Right ventricle myocardium inferior (tissue), 1 donor: Measurements from ENCODE around the gene MTREX. TPM values are rescaled to one million over a fixed set of nuclear protein-coding genes. Genes with fewer than 3 reads are reported as not detected.

Experiments used
- ATAC-seq: fragments of 200-7000 bp; cut with Tn5 transposase; one replicate; pipeline ENCODE4 v1.9.1; 2020; ENCODE audit warnings: mild to moderate bottlenecking, moderate library complexity
- DNase-seq: peaks from one replicate; pipeline ENCODE4 v3.0.0; 2021; ENCODE audit errors: missing footprints
- intact Hi-C: fragments of 100-400 bp; cut with DNase I; formaldehyde crosslinking; loops from one replicate; pipeline ENCODE4 v1.11.0; 2022
- total RNA-seq: library from RNA; stranded (reverse); fragmentation: NEBNext Ultra II Directional; extraction: Animal tissue kit (Norgen Biotek cat#: 25700); gene quantifications from one replicate; pipeline ENCODE4 v1.2.1, GENCODE V29; 2021
- donor health status: DM: no; HTN: yes; CAD: no; lungs with severe emphysema.

The MTREX gene
- total RNA-seq, 1 donor from 2014 or later = 61.4 TPM

DNA sequence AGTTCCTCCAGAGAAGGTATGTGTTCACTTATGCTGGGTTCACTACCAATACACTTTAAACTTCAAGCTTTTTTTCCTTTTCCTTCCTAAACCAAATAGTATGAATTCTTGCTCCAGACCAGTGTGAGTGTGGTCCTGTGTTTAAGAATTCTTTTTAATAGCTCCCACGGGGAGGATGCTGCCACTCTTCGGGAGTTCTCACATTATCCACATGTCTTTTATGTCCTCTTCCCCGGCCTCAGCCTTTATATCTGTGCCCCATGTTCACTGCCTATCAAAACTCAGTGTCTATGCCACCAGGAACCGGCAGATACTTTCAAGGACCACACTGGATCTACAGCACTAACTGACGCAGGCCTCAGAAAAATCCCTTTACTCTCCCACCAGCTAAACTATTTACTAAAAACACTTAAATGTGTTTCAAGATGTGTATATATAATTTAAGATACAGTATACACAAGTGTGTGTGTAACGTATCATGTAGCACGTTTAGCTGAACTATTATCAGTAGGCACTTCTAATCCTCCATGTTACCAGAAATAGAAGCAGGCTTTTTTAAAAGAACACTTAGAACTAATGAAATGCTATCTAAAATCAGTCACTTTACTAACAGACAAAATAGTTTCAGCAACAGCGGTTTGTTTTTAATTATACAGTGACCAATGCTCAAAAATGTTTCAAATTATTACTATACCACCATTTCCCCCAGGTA is 139.0 kb downstream of the MTREX start:
- intact Hi-C loops = no loop called here
- no peak for DNase-seq
- peak; percentile 52 for ATAC-seq

DNA sequence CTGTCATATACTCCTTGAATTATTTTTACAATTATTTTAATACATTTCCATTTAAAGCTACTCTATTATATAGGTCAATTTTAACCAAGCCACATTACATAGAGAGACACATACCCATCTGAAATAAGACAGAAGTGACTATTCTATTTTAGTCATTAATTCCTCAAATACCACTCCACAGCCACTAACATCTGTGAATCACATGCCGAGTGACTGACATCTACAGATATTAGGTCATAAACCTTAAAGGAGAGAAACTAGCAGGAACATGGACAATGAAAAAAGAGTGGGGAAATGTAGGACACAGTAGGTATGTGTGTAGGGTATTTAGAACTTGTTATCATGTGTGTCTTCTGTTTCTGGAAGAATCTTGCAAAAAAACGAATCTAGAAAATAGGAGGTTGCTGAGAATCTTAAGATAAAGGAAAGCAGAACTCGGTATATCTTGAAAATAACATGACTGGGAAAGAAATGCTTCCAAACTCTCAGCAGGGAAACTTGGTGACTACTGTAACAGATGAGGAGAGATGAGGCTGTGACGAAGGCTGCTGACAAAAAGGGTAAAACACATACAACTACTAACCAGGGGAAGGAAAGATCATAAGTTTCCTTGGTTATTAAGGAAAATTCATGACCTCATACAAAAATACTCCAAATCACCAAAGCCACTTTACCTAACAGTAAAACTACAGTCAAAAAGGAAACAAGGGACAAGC is 142.4 kb downstream of the MTREX start:
- intact Hi-C loops = no loop called here
- ATAC-seq = no peak
- DNase-seq = no peak

DNA sequence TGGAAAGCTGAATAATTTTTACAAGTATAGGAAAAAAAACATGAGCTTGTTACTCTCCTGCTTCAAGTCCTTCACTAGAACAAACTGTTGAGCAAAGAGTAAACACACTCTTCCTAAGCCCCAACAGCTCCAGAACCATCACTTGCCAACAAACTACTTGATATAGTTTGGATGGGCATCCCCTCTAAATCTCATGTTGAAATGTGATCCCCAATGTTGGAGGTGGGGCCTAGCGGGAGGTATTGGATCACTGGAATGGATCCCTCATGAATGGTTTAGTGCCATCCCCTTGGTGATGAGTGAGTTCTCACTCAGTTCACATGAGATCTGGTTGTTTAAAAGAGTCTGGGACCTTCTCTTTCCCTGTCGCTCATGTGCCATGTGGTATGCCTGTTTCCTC is 144.2 kb downstream of the MTREX start:
- ATAC-seq (no peak), DNase-seq (no peak)
- intact Hi-C loops = no loop called here

DNA sequence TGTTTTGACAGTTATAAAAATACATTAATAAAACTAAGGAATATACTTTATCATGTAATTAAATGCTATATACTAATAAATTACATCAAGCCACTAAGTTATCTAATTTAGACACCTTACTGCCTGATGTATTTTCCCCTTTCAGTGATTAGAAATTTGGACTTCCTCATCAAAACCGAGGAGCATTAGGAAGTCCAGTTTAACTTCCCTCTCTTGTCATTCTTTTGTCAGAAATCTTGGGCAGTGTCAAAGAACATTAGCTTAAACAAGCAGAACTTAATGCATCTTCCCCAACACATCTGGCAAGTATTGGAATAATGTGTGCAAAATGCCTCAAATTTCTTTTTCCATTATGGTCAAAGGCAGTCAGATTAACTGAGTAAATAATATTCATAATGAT is 145.4 kb downstream of the MTREX start:
- ATAC-seq = no peak
- no peak for DNase-seq
- intact Hi-C loops = no loop called here

DNA sequence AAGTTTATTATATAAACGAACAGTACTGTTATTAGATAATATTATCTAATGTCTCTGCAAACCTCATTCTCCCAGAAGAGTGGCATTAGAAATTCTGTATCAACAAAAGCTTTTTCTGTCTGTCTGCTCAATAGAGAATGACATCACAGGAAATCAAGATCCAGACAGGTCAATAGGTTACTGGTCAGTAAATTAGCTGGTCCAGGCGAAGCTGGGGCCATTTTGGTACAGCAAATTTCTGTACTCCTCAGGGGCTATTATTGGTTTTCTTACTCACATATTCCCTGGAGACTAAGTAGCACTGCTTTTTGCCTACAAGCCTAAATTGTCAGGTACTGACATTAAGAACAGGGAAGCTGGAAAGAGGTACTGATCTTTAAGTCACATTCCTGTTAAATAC is 146.5 kb downstream of the MTREX start:
- ATAC-seq (no peak), DNase-seq (no peak)
- intact Hi-C loops = no loop called here

DNA sequence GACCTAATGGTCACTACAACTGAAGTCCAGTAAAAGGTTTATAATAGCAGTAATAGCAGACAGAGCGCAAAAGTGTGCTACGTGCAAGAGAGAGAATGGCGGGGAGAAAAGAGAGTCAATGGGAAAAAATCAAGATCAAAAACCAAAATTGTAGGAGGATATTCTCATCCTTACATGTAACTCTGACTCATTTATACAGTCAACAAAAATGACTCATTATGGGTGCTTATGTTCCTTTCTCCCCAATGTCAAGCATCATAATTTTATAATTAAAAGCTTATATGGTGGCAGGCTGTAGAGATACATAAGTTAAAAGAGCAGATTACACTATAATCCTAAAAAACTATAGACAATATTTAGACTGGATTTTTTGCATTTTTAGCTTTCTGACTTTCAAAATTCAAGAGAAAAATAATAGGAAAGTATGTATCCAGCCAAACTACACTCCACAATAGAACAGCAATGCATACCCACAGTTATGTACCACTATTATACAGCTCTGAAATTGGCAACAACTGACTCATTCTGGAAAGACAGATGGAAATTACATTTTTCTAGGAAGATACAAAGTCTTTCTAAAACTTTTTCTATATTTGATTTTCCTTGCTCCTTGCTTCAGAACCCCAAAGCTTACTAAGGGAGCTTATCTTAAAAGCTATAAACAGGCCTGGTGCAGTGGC is 148.6 kb downstream of the MTREX start:
- no peak for ATAC-seq
- DNase-seq = no peak
- intact Hi-C loops = no loop called here

DNA sequence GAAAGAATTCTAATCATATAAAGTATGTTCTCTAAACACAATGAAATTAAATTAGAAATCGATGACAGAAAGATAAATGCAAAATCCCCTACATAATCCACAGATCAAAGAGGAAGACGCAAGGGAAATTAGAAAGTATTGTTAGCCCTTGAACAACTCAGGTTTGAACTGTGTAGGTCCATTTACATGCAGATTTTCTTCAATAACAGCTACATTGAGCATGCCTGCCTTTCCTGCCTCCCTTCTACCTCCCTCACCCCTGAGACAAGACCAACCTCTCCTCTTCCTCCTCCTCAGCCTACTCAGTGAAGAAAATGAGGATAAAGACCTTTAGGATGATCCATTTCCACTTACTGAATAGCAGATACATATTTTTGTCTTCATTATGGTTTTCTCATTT is 151.8 kb downstream of the MTREX start:
- intact Hi-C loops = no loop called here
- no peak for ATAC-seq
- DNase-seq = no peak

DNA sequence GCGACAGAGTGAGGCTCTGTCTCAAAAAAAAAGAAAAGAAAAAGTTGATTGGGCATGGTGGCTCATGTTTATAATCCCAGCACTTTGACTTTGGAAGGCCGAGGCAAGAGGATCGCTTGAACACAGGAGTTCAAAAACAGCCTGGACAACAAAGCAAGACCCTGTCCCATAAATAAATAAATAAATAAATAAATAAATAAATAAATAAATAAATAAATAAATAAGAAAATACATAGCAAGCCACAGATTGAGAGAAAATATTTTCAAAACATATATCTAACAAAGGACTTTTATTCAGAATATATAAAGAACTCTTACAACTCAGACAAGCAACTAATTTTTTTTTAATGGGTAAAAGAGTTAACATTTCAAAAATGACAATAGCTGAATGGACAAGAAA is 155.8 kb downstream of the MTREX start:
- intact Hi-C loops = no loop called here
- no peak for DNase-seq

DNA sequence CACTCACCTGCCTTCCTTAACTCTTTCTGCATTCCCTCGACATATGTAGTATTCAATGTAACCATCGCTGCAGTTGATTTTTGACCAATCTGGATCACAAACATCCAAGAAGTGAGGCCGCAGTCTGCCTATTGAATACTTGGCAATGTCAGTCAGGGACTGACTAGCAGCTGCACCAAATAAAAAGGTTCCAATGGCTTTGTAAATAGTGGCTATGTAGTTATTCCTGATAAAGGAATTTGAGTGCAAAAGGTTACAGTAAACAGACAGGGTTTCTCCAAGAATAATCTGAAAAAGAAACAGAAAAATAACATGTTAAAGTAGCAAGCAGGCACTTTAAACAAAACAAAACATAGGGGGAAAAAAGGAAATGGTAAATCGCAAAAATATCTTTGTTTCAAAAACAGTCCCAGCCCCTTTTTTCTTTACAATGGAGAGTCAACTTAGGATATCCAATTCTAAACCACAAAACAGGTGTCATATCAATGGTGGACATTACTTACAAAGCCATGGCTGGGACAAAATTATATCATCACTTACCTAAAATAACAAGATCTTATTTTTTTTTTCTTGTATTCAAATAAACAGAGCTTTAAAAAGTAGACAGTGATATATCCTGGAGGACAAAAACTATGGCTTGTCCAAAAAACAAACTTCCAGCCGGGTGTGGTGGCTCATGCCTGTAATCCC is 160.2 kb downstream of the MTREX start:
- no peak for DNase-seq
- intact Hi-C loops = no loop called here
- no peak for ATAC-seq

More for the DNA sequence above, 155.8 kb downstream of the MTREX start:
- no peak for ATAC-seq

DNA sequence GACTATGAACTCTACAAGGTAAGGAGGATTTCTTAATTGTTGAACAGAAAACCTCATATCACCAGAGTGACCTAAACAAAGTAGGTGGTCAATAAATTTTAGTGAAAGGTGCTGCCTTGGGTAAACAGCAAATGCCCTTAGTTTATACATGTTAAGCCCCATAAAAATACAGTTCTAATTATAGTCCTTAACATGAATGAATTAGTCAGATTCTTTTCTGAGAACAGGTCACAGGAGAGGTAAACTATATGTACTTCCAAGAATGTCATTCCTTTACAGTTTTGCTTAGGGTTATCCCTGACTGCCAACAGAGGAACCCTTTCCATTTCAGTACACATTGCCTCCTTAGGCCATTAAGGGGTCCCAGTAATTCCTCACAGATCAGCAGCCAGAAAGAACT is 162.1 kb downstream of the MTREX start:
- ATAC-seq = no peak
- intact Hi-C loops = no loop called here
- no peak for DNase-seq

DNA sequence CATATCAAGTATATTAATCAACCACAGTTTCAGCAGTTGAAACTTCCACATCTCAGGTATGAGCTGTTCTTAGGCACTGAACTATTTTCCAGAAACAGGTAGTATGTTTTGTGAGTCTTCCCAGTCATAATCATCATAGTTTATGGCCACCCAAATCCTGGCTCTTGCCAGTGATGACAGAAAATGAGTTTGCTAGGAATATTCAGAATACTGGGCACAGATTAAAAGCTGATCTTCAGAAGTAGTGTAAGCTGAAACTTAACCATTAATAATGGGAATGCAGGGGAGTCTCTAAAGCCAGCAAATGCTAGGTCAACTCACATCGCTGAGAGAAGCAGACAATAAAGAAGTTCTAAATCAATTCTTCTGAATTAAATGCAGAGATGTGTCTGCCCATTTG is 162.5 kb downstream of the MTREX start:
- DNase-seq (no peak), ATAC-seq (no peak)
- intact Hi-C loops = no loop called here

DNA sequence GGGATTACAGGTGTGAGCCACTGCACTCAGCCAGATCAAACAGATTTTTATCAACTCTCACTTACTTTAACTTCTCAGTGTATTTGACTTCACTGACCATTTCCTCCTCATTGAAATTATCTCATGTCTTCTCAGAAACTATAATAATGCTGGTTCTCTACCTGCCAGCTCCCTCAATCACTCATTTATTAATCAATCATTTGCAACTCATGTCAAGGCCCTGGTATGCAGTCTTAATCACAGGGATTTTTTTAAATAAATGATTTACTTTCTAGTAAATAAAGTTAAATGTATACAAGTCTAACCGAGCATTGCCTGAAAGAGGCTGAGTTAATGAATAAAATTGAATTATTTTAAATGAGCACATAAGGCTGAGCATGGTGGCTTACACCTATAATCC is 163.7 kb downstream of the MTREX start:
- no peak for ATAC-seq
- intact Hi-C loops = no loop called here
- no peak for DNase-seq

DNA sequence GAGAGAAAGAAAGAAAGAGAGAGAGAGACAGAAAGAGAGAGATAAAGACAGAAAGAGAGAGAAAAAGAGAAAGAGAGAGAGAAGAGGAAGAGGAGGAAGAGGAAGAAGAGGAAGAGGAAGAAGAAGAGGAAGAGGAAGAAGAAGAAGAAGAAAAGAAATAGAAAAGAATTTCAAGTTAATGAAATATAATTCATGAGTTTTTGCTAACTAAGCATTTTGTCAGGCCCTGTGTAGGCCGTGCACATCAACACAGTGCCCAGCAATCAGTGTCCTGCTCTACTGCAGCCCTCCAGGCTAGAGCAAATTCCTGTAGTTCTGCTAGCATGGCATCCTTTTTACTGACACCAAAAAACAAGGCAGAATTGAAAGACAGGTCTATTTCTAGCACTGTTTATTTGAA is 164.9 kb downstream of the MTREX start:
- DNase-seq = no peak
- no peak for ATAC-seq
- intact Hi-C loops = no loop called here

Other genes with a start within 250 kb of the MTREX start
- gene GZMA, start 205.3 kb upstream of the MTREX start, total RNA-seq = 1.7 TPM
- gene GPX8, start 147.8 kb upstream of the MTREX start, total RNA-seq = 7.4 TPM
- gene CDC20B, start 134.8 kb upstream of the MTREX start, total RNA-seq = not detected
- gene MCIDAS, start 80.7 kb upstream of the MTREX start, total RNA-seq = not detected
- gene CCNO, start 74.4 kb upstream of the MTREX start, total RNA-seq = not detected
- gene DHX29, start 295 bp upstream of the MTREX start, total RNA-seq = 19.8 TPM
- 74.1 TPM for gene PLPP1, start 227.0 kb downstream of the MTREX start, total RNA-seq